ENCODE measurements around the gene LAIR2. TPM values are rescaled to one million over a fixed set of nuclear protein-coding genes. Genes with fewer than 3 reads are reported as not detected.

LAIR2 gene
- total and polyA plus RNA-seq, 10 of the 15 experiments (the other 5 are each of a cell fraction or from before 2014, with no cell fraction given) = not detected

DNA sequence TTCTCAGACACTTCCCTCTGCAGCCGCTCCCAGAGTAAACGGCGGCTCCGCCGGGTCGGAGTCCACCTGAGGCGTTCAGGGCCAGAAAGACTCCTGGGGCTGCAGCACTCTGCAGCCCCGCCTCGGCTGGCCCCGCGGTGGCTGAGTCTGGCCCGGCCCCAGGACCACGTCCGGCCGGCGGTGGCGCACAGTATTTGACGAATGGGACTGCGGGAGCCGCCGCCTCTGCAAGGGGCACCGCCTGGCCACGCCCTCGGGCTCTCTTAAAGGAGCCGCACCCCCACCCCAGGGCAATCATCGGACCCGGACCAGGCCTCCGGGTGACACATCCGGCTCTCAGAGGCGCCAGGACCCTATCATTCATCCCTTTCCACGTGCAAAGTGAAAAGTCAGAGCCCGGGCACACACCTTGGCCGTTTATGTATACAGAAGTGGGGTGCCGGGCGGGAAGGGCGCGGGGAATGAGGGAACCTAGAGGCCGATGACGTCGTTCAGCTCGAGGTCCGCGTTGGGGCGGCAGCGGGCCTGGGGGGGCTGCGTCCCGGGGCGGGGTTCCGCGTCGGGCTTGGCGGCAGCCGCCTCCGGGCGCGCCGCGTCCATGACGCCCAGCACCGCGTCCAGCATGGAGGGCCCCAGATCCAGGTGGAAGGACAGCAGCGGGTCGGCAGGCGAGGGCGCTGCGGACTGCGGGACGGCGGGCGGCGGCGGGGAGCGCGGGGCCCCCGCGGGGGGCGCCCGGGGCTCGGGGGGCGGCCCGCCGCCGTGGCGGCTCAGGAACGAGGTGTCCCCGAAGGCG, 37.8 kb upstream of the LAIR2 start (continued):
- TF ChIP-seq SMC3 (IDR thresholded peaks at IDR 0.05; ENCODE audit: borderline replicate concordance, low read length) (no peak), ZBED1 (IDR thresholded peaks at IDR 0.05; ENCODE audit: borderline replicate concordance) (no peak), BACH1 (IDR thresholded peaks at IDR 0.05; ENCODE audit: borderline replicate concordance) (0 out of 2 replicates have a peak, but pooled peaks have one; percentile 18), CHD4 (IDR thresholded peaks at IDR 0.05) (no peak), NFYA (IDR thresholded peaks at IDR 0.05; ENCODE audit: borderline replicate concordance, low read depth, low read length) (no peak), ZNF207 (IDR thresholded peaks at IDR 0.05; ENCODE audit: borderline replicate concordance) (no peak; the same call in 1 of the 2 replicates), ZBTB4 (CRISPR knock-in tag; IDR thresholded peaks at IDR 0.05) (no peak), ZNF274 (IDR thresholded peaks at IDR 0.05; ENCODE audit: insufficient read depth, insufficient read length) (no peak), IKZF1 (conservative IDR thresholded peaks at IDR 0.05) (peak; percentile 50; the same call in 1 of the 2 replicates), HDGF (IDR thresholded peaks at IDR 0.05) (no peak), CREB1 (IDR thresholded peaks at IDR 0.05; ENCODE audit: low read depth) (peak; percentile 91), ZNF217 (IDR thresholded peaks at IDR 0.05) (no peak), ATF2 (IDR thresholded peaks at IDR 0.05; ENCODE audit: low read length) (no peak), SUZ12 (IDR thresholded peaks at IDR 0.05; ENCODE audit: unreplicated experiment) (no peak), EED (IDR thresholded peaks at IDR 0.05; ENCODE audit: low read depth) (no peak), REST (IDR thresholded peaks at IDR 0.05; ENCODE audit: low read depth, low read length) (no peak)
- TF ChIP-seq, protein P1, sequence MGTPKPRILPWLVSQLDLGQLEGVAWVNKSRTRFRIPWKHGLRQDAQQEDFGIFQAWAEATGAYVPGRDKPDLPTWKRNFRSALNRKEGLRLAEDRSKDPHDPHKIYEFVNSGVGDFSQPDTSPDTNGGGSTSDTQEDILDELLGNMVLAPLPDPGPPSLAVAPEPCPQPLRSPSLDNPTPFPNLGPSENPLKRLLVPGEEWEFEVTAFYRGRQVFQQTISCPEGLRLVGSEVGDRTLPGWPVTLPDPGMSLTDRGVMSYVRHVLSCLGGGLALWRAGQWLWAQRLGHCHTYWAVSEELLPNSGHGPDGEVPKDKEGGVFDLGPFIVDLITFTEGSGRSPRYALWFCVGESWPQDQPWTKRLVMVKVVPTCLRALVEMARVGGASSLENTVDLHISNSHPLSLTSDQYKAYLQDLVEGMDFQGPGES (IDR thresholded peaks at IDR 0.05) = no peak
- TF ChIP-seq, protein P2, sequence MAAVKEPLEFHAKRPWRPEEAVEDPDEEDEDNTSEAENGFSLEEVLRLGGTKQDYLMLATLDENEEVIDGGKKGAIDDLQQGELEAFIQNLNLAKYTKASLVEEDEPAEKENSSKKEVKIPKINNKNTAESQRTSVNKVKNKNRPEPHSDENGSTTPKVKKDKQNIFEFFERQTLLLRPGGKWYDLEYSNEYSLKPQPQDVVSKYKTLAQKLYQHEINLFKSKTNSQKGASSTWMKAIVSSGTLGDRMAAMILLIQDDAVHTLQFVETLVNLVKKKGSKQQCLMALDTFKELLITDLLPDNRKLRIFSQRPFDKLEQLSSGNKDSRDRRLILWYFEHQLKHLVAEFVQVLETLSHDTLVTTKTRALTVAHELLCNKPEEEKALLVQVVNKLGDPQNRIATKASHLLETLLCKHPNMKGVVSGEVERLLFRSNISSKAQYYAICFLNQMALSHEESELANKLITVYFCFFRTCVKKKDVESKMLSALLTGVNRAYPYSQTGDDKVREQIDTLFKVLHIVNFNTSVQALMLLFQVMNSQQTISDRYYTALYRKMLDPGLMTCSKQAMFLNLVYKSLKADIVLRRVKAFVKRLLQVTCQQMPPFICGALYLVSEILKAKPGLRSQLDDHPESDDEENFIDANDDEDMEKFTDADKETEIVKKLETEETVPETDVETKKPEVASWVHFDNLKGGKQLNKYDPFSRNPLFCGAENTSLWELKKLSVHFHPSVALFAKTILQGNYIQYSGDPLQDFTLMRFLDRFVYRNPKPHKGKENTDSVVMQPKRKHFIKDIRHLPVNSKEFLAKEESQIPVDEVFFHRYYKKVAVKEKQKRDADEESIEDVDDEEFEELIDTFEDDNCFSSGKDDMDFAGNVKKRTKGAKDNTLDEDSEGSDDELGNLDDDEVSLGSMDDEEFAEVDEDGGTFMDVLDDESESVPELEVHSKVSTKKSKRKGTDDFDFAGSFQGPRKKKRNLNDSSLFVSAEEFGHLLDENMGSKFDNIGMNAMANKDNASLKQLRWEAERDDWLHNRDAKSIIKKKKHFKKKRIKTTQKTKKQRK (IDR thresholded peaks at IDR 0.05; ENCODE audit: low read depth, low read length) = no peak
